VCaP (cell line): Measurements from ENCODE around the gene ZRSR2.
A peak's percentile ranks its signal among the peaks of the same experiment; 100 is the strongest.
"Not testable (repeated sequence)": the region's sequence is repeated elsewhere in the genome, so short reads cannot be mapped to it uniquely, and the experiment has no call there.

Experiments
- H3K27ac ChIP-seq: fragments of 450-650 bp; 2 replicates; pipeline ENCODE4 v1.5.1; 2017
- TF ChIP-seq, protein P1 (sequence below): fragments of 450-650 bp; conservative IDR thresholded peaks from 2 replicates; pipeline ENCODE4 v1.5.1; 2017; ENCODE audit warnings: mild to moderate bottlenecking, moderate library complexity

Gene ZRSR2

DNA sequence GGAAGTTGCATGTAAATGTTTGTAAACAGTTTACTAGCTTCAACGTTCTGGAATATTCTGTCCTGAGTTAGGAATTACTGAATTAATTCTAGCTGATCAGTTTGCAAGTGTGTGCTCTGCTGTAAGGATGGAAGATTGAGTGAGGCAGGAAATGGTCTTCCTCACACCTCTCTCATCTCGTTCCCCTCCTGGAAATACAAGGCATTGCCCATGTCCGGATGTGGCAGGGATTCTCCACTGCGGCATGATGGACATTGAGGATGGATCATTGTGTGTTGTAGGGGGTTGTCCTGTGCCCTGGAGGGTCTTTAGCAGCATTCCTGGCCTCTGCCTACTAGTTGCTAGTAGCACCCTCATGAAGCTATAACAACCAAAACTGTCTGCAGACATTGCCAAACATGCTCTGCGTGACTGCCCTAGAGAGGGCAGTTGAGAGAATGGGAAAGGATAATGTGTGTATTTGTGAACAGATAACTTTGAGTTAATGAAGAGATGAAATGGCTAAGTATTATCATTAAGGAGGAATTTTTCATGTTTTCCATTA lies 39.6 kb upstream of the ZRSR2 start:
- H3K27ac ChIP-seq = peak overlapping the region; percentile 88

DNA sequence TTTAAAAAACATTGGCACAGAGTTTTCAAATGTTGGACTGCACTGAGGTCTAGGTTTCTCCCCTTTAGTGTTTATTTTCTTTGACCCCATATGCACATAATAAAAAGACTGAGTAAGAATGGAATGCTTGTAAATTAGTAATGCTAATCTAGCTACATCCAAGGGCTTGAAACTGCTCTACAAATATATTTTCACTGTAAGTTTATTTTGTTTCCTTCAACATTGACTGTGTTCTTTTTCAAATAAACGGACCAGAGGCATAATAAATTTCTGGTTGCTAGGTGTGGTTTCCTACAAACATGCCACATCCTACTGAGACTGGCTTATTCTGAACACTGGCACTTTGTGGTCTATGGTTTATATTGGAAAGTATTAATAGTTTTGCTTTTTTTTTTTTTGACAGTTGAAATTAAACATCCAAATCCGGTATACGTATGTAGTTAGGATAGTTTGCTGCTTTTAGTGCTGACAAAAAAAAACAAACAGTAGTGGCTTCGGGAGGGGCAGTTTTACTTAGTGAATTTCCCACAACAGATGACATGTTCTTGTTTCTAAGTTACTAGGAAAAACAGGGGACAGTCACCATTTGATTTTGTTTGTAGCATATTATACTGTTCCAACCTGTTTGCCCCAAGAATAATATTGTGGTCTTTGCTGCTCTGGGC lies 39.0 kb upstream of the ZRSR2 start:
- H3K27ac ChIP-seq = peak overlapping the region; percentile 88
- TF ChIP-seq, protein P1, sequence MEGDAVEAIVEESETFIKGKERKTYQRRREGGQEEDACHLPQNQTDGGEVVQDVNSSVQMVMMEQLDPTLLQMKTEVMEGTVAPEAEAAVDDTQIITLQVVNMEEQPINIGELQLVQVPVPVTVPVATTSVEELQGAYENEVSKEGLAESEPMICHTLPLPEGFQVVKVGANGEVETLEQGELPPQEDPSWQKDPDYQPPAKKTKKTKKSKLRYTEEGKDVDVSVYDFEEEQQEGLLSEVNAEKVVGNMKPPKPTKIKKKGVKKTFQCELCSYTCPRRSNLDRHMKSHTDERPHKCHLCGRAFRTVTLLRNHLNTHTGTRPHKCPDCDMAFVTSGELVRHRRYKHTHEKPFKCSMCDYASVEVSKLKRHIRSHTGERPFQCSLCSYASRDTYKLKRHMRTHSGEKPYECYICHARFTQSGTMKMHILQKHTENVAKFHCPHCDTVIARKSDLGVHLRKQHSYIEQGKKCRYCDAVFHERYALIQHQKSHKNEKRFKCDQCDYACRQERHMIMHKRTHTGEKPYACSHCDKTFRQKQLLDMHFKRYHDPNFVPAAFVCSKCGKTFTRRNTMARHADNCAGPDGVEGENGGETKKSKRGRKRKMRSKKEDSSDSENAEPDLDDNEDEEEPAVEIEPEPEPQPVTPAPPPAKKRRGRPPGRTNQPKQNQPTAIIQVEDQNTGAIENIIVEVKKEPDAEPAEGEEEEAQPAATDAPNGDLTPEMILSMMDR = no peak

More for the DNA sequence above, 39.6 kb upstream of the ZRSR2 start:
- TF ChIP-seq, protein P1 = no peak

DNA sequence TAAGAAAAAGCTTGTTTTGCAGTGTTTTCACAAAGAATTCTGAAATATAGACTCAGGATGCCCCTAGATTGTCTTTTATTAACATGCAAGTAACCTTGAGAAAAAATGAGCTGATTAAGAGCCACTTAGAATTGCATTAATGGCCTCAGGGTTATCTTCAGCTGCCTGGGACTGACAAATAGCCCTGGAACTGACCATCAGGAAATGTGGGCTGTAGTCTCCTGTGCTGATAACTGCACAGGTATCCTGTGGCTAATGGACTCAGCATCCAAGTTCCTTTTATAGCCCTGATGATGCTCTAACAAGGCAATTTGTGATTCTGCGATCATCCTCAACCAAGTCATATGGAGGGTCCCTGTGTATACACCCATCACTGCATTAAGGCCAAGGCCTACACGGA lies 35.2 kb upstream of the ZRSR2 start:
- H3K27ac ChIP-seq = peak overlapping the region; percentile 88
- TF ChIP-seq, protein P1 = no peak

DNA sequence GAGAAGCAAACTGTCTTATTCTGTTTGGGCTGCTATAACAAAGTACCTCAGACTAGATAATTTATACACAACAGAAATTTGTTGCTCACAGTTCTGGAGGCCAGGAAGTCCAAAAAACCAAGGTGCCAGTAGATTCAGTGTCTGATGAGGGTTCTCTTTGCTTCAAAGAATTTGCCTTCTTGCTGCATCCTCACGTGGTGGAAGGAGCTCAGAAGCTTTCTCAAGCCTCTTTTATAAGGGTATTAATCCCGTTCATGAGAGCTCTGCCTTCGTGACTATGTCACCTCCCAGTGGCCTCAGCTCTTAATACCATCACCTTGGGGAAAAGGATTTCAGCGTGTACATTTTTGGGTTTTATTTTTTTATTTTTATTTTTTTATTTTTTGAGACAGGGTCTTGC lies 32.1 kb upstream of the ZRSR2 start:
- no peak overlapping the region for H3K27ac ChIP-seq
- TF ChIP-seq, protein P1 = peak; percentile 26; the same call in 1 of the 2 replicates

DNA sequence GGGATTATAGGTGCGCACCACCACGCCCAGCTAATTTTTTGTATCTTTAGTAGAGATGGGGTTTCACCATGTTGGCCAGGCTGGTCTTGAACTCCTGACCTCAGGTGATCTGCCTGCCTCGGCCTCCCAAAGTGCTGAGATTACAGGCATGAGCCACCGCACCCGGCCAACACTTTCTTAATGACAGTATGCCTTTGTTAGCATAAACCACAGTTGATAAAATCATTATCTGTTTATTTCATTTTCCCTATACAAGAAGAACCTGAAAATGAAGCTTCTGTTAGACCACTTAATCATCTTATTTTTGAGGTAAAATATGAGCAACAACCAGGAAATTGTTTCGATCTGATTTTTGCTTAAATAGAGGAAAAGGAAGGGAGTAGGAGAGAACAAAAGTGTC lies 30.4 kb upstream of the ZRSR2 start:
- not testable (repeated sequence) for H3K27ac ChIP-seq

DNA sequence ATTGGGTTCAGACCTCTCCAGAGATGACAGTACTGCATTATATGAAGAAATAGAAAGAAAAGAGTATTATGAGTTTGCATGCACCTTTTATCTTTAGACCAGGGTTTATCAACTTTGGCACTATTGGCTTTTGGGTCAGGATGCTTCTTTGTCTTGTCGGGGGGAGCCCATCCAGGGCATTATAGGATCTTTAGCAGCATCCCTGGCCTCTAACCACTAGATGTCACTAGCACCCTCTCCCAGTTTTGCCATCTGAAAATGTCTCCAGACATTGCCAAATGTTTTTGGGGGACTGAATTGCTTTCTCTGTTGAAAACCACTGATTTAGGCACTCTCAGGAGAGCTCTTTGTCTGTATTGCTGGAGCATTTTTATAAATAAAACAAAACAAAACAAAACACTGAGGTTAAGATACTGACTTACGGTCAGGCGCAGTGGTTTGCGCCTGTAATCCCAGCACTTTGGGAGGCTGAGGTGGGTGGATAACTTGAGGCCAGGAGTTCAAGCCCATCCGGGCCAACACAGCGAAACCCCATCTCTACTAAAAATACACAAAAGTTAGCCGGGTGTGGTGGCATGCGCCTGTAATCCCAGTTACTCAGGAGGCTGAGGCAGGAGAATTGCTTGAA lies 28.6 kb upstream of the ZRSR2 start:
- no peak overlapping the region for H3K27ac ChIP-seq
- TF ChIP-seq, protein P1 = peak; percentile 87

DNA sequence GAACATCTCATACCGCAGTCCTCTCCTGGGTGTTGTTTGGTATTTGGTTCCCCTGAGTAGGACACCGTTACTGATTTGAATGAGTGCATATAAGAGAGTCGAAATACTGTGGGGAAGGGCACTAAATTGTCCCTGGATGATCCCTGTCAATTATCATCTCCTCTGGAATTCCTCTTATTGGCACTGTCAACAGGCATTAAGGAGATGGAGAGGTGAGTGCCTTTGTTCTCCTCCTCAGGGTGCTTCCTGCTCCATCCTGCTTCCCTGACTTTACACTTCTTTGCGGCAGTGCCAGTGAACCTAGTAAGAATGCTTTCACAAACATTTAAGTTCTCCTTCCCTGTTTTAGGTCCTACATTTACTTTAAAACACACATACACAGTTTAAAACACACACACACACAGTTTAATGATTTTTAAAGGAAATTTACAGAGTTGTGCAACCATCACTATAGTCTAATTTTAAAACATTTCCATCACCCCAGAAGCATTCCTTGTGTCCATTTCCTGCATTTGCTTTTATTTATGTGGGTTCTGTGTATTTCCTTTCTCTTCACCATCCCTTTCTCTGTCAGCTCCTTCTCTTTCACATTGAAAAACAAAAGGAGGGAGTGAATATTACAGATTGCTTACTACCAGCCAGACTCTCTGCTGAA lies 20.9 kb upstream of the ZRSR2 start:
- H3K27ac ChIP-seq = no peak overlapping the region
- TF ChIP-seq, protein P1 = no peak
